ENCODE data around the gene AVPR1B.

- TF ChIP-seq EZH2 (IDR thresholded peaks at IDR 0.05; ENCODE audit: low read length) (no peak), CTCF (optimal IDR thresholded peaks at IDR 0.05 in 1 of 3, IDR thresholded peaks at IDR 0.05 in 1 of 3, conservative IDR thresholded peaks at IDR 0.05 in 1 of 3; ENCODE audit: extremely low read depth in 1 of 3, insufficient read depth in 2 of 3, low read length in 3 of 3) (no peak)
These were observed 34.1 kb downstream of the AVPR1B start for GRCh38 chr1:206082831-206083695.
